Hepatocyte (in vitro differentiated cells): ENCODE measurements around the gene C19orf12. TPM values are rescaled to one million over a fixed set of nuclear protein-coding genes. Genes with fewer than 3 reads are reported as not detected.
A peak's percentile ranks its signal among the peaks of the same experiment; 100 is the strongest.

Experiments
- DNase-seq: peaks from one replicate; pipeline ENCODE4 v3.0.0-alpha.2; 2016; ENCODE audit warnings: low spot score
- H2AFZ ChIP-seq: fragments of 200-600 bp; sonication (generic); 2 replicates; pipeline ENCODE4 v1.6.0; 2016; ENCODE audit warnings: antibody characterized with exemption, mild to moderate bottlenecking
- H3K27ac ChIP-seq: fragments of 200-600 bp; sonication (generic); 2 replicates; pipeline ENCODE4 v1.5.1; 2016; ENCODE audit warnings: mild to moderate bottlenecking
- H3K27me3 ChIP-seq: fragments of 200-600 bp; sonication (generic); 2 replicates; pipeline ENCODE4 v1.6.1; 2016
- H3K36me3 ChIP-seq: fragments of 200-600 bp; sonication (generic); replicated peaks from 2 replicates; pipeline ENCODE4 v1.5.1; 2016; ENCODE audit warnings: low read depth; ENCODE audit not compliant: insufficient read depth
- H3K4me1 ChIP-seq: fragments of 200-600 bp; sonication (generic); 2 replicates; pipeline ENCODE4 v1.5.1; 2016; ENCODE audit warnings: mild to moderate bottlenecking, moderate library complexity; ENCODE audit not compliant: insufficient read depth
- H3K4me2 ChIP-seq: fragments of 200-600 bp; sonication (generic); 2 replicates; pipeline ENCODE4 v1.6.0; 2016
- H3K4me3 ChIP-seq: fragments of 200-600 bp; sonication (generic); 2 replicates; pipeline ENCODE4 v1.5.1; 2016; ENCODE audit warnings: mild to moderate bottlenecking
- H3K79me2 ChIP-seq: fragments of 200-600 bp; sonication (generic); 2 replicates; pipeline ENCODE4 v1.6.0; 2017; ENCODE audit warnings: mild to moderate bottlenecking
- H3K9me2 ChIP-seq: fragments of 200-600 bp; sonication (generic); replicated peaks from 2 replicates; pipeline ENCODE4 v1.6.0; 2017; ENCODE audit warnings: mild to moderate bottlenecking; ENCODE audit not compliant: insufficient read depth
- H3K9me3 ChIP-seq: fragments of 200-600 bp; sonication (generic); 2 replicates; pipeline ENCODE4 v1.5.1; 2016; ENCODE audit warnings: low read depth, mild to moderate bottlenecking
- H4K20me1 ChIP-seq: fragments of 200-600 bp; sonication (generic); 2 replicates; pipeline ENCODE4 v1.6.0; 2016; ENCODE audit warnings: mild to moderate bottlenecking; ENCODE audit not compliant: insufficient read depth, poor library complexity, severe bottlenecking
- CTCF ChIP-seq: fragments of 200-600 bp; sonication (generic); IDR thresholded peaks from 2 replicates; pipeline ENCODE4 v1.5.1; 2016; ENCODE audit warnings: antibody characterized with exemption, mild to moderate bottlenecking; ENCODE audit not compliant: poor library complexity
- EZH2 ChIP-seq: fragments of 200-600 bp; sonication (generic); IDR thresholded peaks from 2 replicates; pipeline ENCODE4 v1.6.1; 2016; ENCODE audit warnings: antibody characterized with exemption, mild to moderate bottlenecking, borderline replicate concordance
- EZH2phosphoT487 ChIP-seq: fragments of 200-600 bp; sonication (generic); IDR thresholded peaks from one replicate; pipeline ENCODE4 v1.6.1; 2018; ENCODE audit warnings: antibody characterized with exemption, mild to moderate bottlenecking, low read depth, moderate library complexity; ENCODE audit not compliant: unreplicated experiment, severe bottlenecking
- WGBS: methylation state at CpG from one replicate; pipeline ENCODE4 v1.1.6; 2016; ENCODE audit warnings: low lambda C conversion rate; ENCODE audit errors: missing lambda C conversion rate; 5-methylcytosine and 5-hydroxymethylcytosine counted together
- polyA plus RNA-seq: library from polyadenylated mRNA; unstranded; fragments of >200 nt; fragmentation: Nextera tagmentation; extraction: Ambion mirVana; gene quantifications from 2 replicates; pipeline ENCODE4 v1.2.1, GENCODE V29; 2016
- total RNA-seq: library from RNA; depleted of rRNA; stranded (reverse); fragments of >200 nt; gene quantifications from 2 replicates; pipeline ENCODE4 v1.2.3, GENCODE V29; 2014

Gene C19orf12
- total and polyA plus RNA-seq, 2 experiments from 2014 or later = 41.5 to 57.2 TPM

- H3K4me3 ChIP-seq = no peak overlapping the region
- no peaks in the 10 kb centered on the region for H3K9me2 ChIP-seq
- peaks cover 36% of the 10 kb centered on the region for H3K4me1 ChIP-seq
- H3K9me3 ChIP-seq = no peaks in the 10 kb centered on the region
- no peak overlapping the region for H2AFZ ChIP-seq
- peak overlapping the region; percentile 62 for H3K4me2 ChIP-seq
- H3K27ac ChIP-seq = peak overlapping the region; percentile 79
- peak; percentile 76 for DNase-seq
- no peak for TF ChIP-seq EZH2phosphoT487
- TF ChIP-seq CTCF = no peak
- no peaks in the 10 kb centered on the region for H3K36me3 ChIP-seq
- WGBS = 46% methylated on average over 17 of the region's 17 CpGs
- H3K27me3 ChIP-seq = no peaks in the 10 kb centered on the region
- no peaks in the 10 kb centered on the region for H3K79me2 ChIP-seq
- no peaks in the 10 kb centered on the region for H4K20me1 ChIP-seq
These were observed 52.3 kb downstream of the C19orf12 start for GRCh38 chr19:29662604-29663404.

- Histone ChIP-seq H3K4me3 (no peak overlapping the region), H3K27me3 (no peaks in the 10 kb centered on the region), H3K9me2 (no peaks in the 10 kb centered on the region), H3K27ac (peak overlapping the region; percentile 79), H3K9me3 (no peaks in the 10 kb centered on the region), H3K36me3 (no peaks in the 10 kb centered on the region), H3K4me2 (peak overlapping the region; percentile 62), H4K20me1 (no peaks in the 10 kb centered on the region), H2AFZ (no peak overlapping the region), H3K4me1 (peaks cover 35% of the 10 kb centered on the region), H3K79me2 (no peaks in the 10 kb centered on the region)
- no peak for DNase-seq
- no peak for TF ChIP-seq EZH2
- no peak for TF ChIP-seq EZH2phosphoT487
- no peak for TF ChIP-seq CTCF
- WGBS = 26% methylated on average over 1 of the region's 1 CpG
These were observed 52.8 kb downstream of the C19orf12 start for GRCh38 chr19:29662278-29662603.

- Histone ChIP-seq H3K4me2 (no peak overlapping the region), H3K4me3 (no peak overlapping the region), H2AFZ (no peak overlapping the region), H4K20me1 (no peaks in the 10 kb centered on the region), H3K9me2 (no peaks in the 10 kb centered on the region), H3K27ac (no peak overlapping the region), H3K27me3 (no peaks in the 10 kb centered on the region), H3K4me1 (peaks cover 22% of the 10 kb centered on the region), H3K79me2 (no peaks in the 10 kb centered on the region), H3K36me3 (no peaks in the 10 kb centered on the region), H3K9me3 (no peaks in the 10 kb centered on the region)
- no peak for TF ChIP-seq CTCF
- no peak for TF ChIP-seq EZH2phosphoT487
- no peak for TF ChIP-seq EZH2
- no peak for DNase-seq
- 40% methylated on average over 10 of the region's 10 CpGs for WGBS
These were observed 54.2 kb downstream of the C19orf12 start for GRCh38 chr19:29660835-29661234.
